K562 (cell line): ENCODE results near the gene FBRS. TPM values are rescaled to one million over a fixed set of nuclear protein-coding genes. Genes with fewer than 3 reads are reported as not detected.
A peak's percentile ranks its signal among the peaks of the same experiment; 100 is the strongest.

ENCODE experiments used
- CREM ChIP-seq: IDR thresholded peaks from 2 replicates; pipeline ENCODE4 v1.6.1; 2014; ENCODE audit warnings: antibody characterized with exemption, low read depth
- L3MBTL2 ChIP-seq: fragments of 450-650 bp; IDR thresholded peaks from 2 replicates; pipeline ENCODE4 v1.6.1; 2016; ENCODE audit warnings: mild to moderate bottlenecking, moderate library complexity
- polyA plus RNA-seq, 8 experiments: library from polyadenylated mRNA; depleted of rRNA in 4 of 8; stranded (reverse) in 5 of 8; unstranded in 3 of 8; fragments of >200 nt; fragmentation: Nextera tagmentation in 2 of 8; fragmentation: Illumina TruSeq in 1 of 8; extraction: Ambion mirVana in 2 of 8; extraction: Trizol in 1 of 8; gene quantifications; 2 replicates each; pipeline versions ENCODE4 v1.2.1 to v1.2.3, GENCODE V29; 2011 to 2014; ENCODE audit warnings: inconsistent platforms in 1 of 8, missing spikeins in 1 of 8
- total RNA-seq, 7 experiments: library from RNA; depleted of rRNA in 6 of 7; stranded (reverse); fragments of >200 nt in 6 of 7; fragmentation: Illumina TruSeq in 2 of 7; extraction: Trizol in 2 of 7; gene quantifications; 2 replicates each; pipeline versions ENCODE4 v1.2.1 to v1.2.3, GENCODE V29; 2011 to 2021; ENCODE audit warnings: low replicate concordance in 1 of 7
- TF ChIP-seq, protein P1 (sequence below), 2 experiments: IDR thresholded peaks; 2 replicates each; pipeline ENCODE4 v1.6.1; 2011; ENCODE audit warnings: borderline replicate concordance in 1 of 2, control low read depth in 1 of 2, low read depth in 1 of 2, low read length in 1 of 2, mild to moderate bottlenecking in 1 of 2, mixed read lengths in 1 of 2, moderate library complexity in 1 of 2; ENCODE audit not compliant: insufficient read depth in 1 of 2, insufficient read length in 1 of 2, poor library complexity in 1 of 2, severe bottlenecking in 1 of 2; ENCODE audit errors: extremely low read depth in 1 of 2
- TF ChIP-seq, protein P2 (sequence below): fragments of 250-450 bp; sonication (Bioruptor Pico); IDR thresholded peaks from 2 replicates; pipeline ENCODE4 v1.8.0; 2022; ENCODE audit warnings: inconsistent platforms
- TF ChIP-seq, protein P3 (sequence below): fragments of 250-450 bp; sonication (Bioruptor Pico); IDR thresholded peaks from 2 replicates; pipeline ENCODE4 v1.9.0; 2021; ENCODE audit warnings: mild to moderate bottlenecking, inconsistent platforms
- TF ChIP-seq, protein P4 (sequence below): sonication (generic); formaldehyde crosslinking; IDR thresholded peaks from 2 replicates; pipeline ENCODE4 v1.8.1; 2023; ENCODE audit warnings: mild to moderate bottlenecking, missing genetic modification reagents

FBRS gene
- total and polyA plus RNA-seq, 9 of the 15 experiments (the other 6 are each of a cell fraction or from before 2014, with no cell fraction given) = 0.32 to 59.5 (median 13.1) TPM

DNA sequence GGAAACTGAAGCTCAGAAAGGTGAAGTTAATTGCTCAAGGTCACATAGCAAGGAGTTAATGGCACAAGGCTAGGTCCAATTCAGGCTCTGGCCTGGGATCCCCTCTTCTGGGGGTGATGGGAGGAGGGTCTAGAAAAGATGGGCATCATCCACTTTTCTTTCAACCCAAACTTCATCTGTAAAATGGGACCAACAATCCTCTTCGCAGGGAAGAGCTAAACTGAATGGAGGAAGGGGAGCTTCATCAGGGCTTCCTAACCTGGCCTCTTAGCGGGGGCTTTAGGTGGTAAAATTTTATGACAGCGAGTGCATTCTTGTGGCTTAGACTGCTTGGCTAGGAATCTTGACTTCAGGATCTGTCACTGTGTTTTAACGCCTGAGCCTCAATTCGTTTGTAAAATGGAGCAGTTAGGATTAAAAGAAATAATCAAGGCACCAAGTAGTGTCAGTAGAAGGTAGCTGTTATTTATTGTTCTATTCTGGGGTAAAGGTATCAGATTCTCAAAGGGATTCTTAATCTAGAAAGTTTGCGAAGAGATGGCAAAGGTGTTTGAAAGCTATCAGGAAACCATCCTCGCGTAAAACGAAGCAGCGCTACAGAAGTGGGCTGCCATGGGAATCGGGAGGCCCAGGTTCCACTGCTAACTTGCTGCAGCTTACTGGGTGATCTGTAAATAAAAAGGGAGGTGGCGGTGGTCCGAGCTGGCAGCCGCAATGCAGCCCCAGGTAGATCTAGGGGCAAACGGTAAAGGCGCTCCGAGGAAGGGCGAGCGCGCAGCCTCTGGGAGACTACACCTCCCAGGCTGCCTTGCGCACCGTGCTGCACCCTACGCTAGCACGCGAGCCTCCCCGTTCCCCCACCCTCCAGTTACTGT is 39.3 kb downstream of the FBRS start (continued):
- TF ChIP-seq, protein P1, sequence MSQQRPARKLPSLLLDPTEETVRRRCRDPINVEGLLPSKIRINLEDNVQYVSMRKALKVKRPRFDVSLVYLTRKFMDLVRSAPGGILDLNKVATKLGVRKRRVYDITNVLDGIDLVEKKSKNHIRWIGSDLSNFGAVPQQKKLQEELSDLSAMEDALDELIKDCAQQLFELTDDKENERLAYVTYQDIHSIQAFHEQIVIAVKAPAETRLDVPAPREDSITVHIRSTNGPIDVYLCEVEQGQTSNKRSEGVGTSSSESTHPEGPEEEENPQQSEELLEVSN (IDR thresholded peaks at IDR 0.05; ENCODE audit: borderline replicate concordance in 1 of 2, extremely low read depth in 1 of 2, insufficient read depth in 1 of 2, insufficient read length in 1 of 2, low read depth in 1 of 2, low read length in 1 of 2, poor library complexity in 1 of 2, severe bottlenecking in 1 of 2) = peak; percentile 40 to 51
- TF ChIP-seq L3MBTL2 = peak; percentile 61
- TF ChIP-seq, protein P2, sequence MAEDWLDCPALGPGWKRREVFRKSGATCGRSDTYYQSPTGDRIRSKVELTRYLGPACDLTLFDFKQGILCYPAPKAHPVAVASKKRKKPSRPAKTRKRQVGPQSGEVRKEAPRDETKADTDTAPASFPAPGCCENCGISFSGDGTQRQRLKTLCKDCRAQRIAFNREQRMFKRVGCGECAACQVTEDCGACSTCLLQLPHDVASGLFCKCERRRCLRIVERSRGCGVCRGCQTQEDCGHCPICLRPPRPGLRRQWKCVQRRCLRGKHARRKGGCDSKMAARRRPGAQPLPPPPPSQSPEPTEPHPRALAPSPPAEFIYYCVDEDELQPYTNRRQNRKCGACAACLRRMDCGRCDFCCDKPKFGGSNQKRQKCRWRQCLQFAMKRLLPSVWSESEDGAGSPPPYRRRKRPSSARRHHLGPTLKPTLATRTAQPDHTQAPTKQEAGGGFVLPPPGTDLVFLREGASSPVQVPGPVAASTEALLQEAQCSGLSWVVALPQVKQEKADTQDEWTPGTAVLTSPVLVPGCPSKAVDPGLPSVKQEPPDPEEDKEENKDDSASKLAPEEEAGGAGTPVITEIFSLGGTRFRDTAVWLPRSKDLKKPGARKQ = 0 out of 2 replicates have a peak, but pooled peaks have one; percentile 62
- TF ChIP-seq, protein P3, sequence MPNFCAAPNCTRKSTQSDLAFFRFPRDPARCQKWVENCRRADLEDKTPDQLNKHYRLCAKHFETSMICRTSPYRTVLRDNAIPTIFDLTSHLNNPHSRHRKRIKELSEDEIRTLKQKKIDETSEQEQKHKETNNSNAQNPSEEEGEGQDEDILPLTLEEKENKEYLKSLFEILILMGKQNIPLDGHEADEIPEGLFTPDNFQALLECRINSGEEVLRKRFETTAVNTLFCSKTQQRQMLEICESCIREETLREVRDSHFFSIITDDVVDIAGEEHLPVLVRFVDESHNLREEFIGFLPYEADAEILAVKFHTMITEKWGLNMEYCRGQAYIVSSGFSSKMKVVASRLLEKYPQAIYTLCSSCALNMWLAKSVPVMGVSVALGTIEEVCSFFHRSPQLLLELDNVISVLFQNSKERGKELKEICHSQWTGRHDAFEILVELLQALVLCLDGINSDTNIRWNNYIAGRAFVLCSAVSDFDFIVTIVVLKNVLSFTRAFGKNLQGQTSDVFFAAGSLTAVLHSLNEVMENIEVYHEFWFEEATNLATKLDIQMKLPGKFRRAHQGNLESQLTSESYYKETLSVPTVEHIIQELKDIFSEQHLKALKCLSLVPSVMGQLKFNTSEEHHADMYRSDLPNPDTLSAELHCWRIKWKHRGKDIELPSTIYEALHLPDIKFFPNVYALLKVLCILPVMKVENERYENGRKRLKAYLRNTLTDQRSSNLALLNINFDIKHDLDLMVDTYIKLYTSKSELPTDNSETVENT (CRISPR knock-in tag) = no peak
- TF ChIP-seq, protein P4, sequence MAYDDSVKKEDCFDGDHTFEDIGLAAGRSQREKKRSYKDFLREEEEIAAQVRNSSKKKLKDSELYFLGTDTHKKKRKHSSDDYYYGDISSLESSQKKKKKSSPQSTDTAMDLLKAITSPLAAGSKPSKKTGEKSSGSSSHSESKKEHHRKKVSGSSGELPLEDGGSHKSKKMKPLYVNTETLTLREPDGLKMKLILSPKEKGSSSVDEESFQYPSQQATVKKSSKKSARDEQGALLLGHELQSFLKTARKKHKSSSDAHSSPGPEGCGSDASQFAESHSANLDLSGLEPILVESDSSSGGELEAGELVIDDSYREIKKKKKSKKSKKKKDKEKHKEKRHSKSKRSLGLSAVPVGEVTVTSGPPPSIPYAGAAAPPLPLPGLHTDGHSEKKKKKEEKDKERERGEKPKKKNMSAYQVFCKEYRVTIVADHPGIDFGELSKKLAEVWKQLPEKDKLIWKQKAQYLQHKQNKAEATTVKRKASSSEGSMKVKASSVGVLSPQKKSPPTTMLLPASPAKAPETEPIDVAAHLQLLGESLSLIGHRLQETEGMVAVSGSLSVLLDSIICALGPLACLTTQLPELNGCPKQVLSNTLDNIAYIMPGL (CRISPR knock-in tag) = peak; percentile 50; the same call in 1 of the 2 replicates
- TF ChIP-seq CREM = peak; percentile 93
